Dedifferentiated amniotic fluid mesenchymal stem cell (primary cell): Measurements from ENCODE around the gene LINGO4.

Experiments
- DNase-seq: peaks from one replicate; pipeline ENCODE4 v3.0.0-alpha.2; 2016; ENCODE audit errors: extremely low spot score

LINGO4 gene, protein sequence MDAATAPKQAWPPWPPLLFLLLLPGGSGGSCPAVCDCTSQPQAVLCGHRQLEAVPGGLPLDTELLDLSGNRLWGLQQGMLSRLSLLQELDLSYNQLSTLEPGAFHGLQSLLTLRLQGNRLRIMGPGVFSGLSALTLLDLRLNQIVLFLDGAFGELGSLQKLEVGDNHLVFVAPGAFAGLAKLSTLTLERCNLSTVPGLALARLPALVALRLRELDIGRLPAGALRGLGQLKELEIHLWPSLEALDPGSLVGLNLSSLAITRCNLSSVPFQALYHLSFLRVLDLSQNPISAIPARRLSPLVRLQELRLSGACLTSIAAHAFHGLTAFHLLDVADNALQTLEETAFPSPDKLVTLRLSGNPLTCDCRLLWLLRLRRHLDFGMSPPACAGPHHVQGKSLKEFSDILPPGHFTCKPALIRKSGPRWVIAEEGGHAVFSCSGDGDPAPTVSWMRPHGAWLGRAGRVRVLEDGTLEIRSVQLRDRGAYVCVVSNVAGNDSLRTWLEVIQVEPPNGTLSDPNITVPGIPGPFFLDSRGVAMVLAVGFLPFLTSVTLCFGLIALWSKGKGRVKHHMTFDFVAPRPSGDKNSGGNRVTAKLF

DNA sequence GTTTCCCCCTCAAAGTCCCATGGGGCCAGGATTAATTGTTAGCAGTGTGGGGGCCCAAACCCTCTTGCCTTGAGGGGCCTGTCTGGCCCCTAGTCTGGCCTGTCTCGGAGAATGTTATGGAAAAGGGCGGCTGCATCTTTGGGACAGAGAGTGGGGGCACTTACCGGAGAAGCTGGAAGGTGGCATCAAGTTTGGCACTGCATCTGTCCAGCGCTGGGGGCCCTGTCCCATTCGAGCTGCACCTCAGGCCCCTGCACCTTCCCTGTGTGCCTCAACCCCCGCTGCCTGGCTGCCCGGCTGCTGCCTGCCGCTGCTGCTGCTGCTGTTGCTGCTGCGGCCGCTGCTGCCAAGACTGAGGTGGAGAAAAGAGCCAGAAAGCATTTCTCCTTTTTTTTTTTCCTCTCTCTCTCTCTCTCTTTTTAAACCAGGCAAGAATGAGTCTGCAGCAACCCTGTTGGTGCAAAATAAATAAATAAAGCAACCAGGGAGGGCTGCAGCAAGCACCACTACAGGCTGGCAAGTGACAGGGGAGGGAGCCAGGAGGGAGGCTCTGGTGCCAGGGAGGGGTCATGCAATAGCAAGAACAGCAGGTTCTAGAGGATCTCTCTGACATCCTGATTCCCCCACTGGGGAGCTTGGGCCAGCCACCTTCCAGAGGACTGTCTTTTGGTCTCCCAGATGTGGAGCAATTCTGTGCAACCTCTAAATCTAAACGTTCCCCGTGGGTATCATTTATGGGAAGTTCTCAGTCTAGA, at the start of gene LINGO4:
Gene LINGO4, minus strand, starts transcription at position 354 of the 755 bp plus-strand sequence. CDS start 2,715 bp downstream, outside the sequence.
- no peak for DNase-seq

DNA sequence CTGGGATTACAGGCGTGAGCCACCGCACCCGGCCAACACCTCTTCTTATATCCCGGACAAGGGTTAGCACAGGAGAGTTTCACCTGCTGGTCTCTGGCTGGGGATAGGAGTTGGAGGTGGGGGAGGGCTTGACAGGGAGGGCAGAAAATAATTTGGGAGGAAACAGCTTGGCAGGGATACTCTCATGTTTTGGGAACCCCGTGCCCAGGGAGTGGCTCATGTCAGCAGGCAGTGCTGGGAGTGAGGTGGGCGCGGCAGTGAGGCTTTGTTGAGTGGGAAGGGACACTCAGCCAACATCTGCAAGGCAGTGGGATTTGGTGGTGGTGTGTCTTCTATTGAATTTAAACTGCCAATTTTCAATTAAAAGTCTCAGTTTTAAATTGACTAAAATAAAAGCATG, 49.4 kb upstream of the LINGO4 start:
- DNase-seq: no peak

DNA sequence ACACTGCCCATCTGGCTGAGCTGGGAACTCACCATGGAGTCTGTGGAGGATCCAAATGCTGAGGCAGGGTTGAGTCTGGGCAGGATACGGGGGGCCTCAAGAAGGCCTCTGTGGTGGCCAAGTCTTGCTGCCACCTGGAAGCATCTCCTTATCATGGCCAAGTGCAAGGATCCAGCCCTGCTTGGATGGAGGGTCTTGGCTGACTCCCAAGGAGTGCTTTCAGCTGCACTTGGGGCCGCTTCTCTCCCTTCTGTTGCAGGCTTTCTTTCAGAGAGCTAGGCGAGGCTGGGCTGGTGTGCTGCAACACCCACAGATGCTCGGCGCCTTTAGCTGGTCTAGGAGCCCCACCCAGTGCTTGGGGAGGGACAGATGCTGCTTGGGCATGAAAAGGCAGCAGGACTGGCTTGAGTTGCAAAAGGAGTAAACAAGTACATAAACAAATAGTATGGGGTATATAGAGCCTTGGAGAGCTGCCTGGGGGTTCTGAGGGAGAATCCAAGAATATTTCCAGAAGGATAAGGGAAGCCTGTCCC, 48.3 kb upstream of the LINGO4 start, which contains the start of gene THEM5:
Gene THEM5, minus strand, starts transcription at position 302 of the 533 bp plus-strand sequence. Its CDS starts 147 bp downstream, at position 155.
- DNase-seq: no peak

DNA sequence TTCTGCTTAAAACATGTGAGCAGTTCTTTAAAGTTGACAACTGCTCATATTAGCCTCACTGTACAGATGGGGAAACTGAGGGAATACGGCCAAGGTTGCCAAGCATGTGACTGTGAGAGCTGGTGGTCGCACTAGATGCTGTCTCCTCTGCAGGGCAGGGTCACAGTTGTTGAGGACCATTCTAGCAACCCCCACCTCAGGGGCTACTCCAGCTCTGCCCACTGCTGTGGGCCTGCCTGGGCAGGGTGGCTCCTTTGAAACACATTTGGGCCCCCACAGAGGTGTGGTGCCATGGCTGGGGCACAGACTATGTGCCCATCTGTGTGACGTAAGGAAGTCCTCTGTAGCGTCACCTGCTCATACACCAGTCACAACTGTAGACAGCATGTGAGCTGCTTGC, 47.5 kb upstream of the LINGO4 start:
- DNase-seq: no peak

DNA sequence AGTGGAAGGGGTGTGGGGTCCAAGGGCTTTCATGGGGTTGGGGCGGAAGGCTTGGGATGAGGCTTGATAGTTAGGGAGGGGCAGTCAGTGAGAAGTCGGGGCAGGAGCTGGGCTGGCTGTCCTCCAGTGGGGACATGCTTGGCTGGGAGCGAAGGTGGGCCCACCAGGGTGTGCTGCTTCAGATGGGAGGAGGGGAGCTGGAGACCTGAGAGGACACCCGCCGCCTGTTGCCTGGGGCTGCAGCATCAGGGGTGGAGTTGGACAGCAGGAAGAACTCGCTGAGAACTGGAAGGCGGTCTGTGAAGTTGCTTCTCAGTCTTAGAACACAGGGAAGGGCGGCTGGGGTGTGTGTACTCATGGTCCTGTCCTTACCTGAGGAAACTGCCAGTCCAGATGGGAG, 46.7 kb upstream of the LINGO4 start:
- no peak for DNase-seq

DNA sequence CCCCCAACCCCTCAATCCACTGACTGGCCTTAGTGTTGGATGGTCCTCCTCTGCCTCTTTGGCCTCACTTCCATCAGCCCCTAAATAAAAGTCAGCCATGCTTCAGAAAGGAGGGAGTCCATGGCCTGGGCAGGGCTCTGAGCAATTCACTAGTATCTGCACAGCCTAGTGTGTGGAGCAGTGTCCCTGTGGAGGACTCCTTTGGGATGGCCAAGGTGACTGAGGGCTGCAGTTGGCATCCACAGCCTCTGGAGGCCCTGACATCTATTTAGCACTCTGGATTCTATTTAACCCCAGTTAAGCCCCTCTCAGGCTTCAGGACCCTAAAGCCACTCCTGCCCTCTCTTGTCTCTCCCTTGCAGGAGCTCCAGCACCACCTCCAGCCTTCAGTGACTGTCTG, 44.7 kb upstream of the LINGO4 start:
- no peak for DNase-seq

DNA sequence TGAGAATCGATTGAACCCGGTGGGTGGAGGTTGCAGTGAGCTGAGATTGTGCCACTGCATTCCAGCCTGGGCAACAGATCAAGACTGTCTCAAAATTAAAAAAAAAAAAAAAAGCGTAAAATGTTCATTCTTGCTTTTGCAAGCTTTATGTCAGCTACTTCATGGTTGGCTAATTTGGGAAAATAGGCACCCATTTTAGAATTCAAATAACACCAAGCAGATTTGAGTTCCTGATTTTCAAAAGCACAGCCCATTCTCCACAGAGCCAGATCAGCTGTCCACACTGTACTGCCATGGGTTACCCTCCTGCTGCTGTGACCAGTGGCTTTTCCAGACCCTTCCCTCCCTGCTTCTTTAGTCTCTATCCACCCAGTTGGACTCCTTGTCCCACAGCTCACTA, 43.9 kb upstream of the LINGO4 start:
- DNase-seq: no peak

DNA sequence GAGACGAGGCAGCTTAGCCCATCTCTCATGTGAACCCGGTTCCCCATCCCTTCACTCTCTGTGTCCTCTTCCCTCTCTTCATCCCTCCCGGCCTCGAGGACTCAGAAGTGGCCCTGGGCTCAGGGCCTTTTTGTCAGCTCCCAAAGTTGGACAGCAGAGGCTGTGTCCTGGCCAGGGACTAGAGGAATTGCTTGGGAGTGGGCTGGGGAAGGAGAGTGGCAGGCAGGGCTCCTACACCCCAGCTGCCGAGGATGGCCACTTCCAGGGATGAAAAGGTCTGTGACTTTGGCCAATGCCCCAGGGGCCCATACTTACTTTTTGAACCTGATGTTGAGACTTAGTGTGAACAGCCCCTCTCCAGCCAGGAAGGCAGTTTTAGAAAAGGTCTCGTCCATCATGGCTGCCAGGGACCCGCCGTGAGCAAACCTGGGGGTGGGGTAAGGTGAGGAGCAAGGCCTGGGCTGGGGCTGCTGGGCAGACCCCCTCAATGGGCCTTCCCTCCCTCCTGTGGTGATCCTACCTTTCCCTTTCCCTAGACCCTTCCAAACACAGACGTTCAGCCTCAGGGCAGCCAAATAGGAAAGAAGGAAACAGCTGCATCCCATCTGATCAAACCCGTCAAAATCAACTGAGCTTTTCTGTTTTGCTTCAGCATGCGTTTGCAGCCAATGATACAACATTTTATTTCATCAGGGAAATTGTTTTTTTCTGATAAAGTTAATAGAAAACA, 42.8 kb upstream of the LINGO4 start:
- DNase-seq: no peak

DNA sequence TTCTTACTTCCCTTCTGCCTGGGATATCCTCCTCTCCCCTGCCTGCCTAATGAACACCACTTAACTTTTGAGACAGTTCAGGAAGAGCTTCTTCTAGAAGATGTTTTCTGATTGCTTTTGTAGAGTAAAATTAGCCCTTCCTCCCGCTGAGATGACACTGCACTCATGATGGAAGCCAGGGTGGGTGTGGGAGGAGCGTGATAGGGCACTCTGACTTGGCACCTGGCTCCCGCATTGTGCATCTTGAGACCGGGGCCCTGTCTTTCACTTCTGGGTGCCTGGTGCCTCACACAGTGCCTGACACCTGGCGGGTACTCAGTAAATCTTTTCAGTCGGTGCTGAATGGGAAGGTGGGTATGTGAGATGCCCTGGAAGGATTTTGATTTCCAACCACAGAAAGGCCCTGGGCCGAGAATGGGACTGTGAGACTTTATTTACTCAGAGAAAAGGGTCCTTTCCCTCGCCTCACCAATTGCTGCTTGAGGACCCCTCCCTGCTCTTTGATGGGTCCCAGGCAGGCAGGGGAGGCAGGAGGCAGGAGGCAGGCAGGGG, 41.5 kb upstream of the LINGO4 start:
- no peak for DNase-seq

DNA sequence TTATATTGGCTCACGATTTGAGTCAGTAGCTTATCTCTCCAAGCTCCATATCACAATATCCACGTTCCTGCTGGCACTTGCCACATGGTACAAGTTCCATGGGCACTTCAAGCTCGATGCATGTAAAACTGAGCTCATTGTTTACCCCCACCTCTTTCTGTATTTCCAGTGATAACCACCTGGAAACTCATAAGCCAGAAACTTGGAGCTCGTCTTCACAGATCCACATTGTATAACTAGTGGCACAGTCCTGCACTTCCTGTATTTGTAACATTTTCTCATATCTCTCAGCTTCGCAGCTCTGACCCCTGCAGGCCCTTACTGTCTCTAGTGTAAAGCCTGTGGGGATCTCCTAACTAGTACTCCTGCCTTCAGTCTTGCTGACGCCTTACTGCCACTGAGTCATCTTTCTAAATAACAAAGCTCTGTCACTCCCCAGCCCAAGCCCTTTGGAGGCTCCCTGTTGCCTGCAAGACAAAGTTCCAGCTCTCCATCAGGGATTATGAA, 40.9 kb upstream of the LINGO4 start:
- no peak for DNase-seq

DNA sequence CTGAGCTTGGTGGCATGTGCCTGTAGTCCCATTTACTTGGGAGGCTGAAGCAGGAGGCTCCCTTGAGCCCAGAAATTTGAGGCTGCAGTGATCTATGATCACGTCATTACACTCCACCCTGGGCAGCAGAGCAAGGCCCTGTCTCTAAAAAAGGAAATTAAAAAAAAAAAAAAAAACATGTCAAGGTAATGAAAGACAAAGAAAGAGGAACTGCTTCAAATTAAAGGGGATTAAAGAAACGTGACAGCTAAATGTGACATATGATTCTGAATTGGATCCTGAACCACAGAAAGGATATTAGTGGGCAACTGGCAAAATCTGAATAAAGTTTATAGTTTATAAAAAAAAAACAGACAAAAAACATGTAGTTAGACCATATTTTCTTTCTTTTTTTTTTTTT, 38.2 kb upstream of the LINGO4 start:
- no peak for DNase-seq

DNA sequence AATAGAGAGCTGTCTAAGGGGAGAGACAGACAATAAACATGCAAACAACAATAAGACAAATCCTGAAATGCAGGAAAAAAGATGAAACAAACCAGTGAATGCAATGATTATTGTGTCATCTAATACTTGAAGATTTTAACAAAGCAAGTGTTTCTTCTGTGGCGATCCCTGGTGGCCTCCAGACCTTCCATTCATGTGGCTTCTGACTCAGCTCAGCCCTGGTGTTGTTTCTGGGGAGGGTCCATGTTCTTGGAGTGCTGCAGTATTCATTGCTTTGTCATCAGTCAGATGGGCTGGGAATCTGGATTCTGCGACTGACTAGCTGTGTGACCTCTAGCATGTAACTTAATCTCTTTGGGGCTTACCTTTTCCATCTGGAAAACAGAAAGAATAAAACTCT, 35.9 kb upstream of the LINGO4 start:
- DNase-seq: no peak

DNA sequence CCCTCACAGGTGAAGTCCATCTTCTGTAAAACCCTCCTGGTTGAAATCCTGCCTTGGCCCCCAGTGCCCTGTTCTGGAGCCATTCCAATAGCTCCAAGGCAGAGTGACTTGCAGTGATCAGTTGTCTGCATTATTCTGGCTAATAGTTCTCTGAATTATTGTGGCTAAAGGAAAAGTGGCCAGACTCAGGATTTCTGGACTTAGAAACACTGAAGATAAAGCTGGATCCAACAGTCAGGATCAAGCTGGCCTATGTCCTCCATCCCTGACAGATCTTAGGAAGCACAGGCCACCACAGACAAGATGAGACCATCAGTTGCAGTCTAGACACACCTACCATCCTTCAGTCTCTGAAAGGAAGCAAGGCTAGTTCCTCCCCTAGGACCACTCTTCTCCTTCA, 35.2 kb upstream of the LINGO4 start:
- no peak for DNase-seq

DNA sequence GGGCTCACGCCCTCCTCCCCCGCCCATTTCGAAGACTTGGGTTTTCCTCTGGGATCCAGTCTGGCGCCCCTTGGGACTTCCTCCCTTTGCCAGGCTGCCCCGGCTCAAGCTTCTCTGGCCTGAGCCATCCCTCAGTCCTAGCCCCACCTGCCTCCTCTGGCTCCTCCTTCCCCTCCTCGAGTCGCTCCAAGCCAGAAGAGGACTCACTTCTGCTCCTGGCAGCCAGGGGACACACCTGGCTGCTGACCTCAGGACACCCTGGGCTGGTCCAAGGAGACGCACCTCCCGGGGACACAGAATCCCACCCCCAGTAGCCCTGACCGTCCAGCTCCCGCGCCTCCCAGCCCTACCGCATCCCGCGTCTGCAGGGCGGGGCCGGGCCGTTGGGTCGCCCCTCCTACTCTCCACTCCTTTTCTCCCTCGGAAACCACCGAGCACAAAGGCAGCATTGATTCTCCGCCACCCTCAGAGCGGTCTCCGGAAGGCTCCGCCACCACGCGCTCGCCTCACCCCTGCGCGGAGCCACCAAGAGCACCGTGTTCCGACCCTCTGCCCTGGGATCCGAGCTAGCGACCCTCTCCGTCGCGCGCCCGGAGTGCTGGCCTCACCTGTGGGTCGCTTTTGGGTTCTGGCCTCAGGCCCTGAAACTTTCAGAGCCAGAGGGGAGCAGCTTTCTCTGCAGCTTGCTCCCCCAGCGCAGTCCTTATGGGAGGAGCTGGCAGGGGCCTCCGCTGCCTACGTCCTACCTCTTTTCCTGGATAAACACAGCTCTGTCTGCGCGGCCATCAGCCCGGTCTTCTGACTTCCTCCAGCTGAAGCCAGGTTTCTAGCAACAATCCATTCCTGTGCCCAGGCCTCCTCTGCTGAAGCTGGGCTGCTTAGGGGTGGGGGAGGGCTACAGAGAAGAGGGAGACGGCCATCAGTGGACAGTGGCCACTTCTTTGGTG, 34.5 kb upstream of the LINGO4 start, which contains the start of gene C2CD4D:
Gene C2CD4D, minus strand, starts transcription at position 364 of the 947 bp plus-strand sequence. CDS start 831 bp downstream, outside the sequence.
- no peak for DNase-seq

DNA sequence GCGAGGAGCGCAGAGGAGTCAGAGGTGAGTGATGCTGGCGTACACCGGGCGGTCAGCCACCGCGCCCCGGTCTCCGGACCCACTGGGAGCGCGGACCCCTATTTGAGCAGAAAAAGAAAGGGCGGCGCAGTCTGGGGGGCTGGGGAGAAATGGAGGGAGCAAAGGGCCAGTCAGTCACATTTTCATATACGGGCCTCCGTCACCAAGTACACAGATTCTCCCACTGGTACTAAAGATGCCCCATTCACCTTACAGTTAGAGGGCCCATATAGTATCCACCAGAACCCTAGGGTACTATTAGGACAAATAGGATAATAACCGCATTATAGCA, 33.8 kb upstream of the LINGO4 start:
- no peak for DNase-seq

DNA sequence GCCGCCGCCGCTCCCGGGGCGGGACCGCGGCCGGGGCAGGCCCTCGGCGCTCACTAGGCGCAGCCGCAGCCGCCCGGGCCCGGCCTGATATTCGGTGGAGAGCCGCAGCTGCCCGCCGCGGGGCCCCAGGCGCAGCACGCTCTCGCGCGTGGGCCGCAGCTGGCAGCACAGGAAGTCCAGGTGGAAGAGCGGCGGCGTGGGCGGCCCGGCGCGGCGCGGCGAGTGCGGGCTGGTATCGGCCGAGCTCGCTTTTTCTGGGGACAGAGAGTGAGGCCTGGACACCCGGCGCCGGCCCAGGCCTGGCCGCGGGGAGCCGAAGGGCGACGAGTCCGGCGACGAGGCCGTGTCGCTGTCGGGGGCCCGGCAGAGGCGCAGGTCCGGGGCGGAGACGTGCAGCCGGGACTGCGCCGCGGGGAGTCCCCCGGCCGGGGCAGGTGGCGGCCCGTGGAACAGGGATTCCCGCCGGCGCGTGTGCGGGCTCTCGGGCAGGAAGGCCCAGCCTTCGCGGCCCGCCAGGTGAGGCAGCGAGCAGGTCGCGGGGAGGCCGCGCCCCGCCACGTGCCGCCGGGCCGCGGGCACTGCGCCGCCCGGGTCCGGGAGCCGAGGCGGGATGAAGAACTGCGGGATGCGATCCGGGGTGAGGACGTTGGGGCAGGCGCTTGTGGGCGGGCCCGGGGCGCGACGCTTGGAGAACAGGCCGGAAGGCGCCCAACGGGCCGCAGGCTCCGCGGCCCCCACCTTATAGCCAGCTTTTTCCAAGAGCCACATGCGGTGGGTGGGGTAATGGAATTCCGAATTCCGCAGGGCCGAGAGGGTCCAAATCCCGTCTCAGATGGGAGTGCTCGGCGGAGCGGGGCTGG, 33.2 kb upstream of the LINGO4 start:
- DNase-seq: no peak

DNA sequence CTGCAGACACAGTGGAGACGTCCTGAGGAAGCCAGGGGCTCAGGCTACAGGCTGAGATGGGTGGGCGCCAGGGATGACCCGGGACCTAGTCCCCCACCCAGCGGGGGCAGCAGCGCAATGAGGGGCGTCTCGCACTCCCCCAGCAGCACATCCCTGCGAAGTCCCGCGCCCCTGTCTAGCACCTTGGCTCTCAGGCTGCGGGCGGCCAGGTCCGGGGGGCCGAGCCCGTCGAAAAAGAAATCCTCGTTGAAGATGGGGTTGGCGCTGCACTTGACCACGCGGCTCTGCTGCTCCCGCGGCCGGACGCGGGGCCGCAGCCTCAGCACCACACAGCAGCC, 32.6 kb upstream of the LINGO4 start:
- DNase-seq: no peak

DNA sequence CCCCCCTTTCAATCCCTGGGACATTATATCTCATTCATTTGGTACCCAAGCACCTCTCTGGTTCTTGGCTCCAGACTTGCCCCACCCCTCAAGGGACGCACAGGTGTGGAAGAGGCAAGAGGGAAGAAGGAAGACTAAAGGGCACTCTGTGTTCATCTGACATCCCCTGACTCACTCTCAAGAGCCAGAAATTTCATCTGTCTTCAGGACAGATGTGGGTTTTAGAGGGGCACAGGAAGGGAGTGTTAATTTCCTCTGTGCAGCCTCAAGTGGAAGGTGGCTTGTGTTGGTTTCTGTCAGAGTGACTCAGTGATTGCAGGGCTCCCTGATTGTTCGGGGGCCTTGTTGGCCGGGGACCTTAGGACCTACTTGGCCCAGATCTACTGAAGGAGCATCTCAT, 32.0 kb upstream of the LINGO4 start:
- no peak for DNase-seq

DNA sequence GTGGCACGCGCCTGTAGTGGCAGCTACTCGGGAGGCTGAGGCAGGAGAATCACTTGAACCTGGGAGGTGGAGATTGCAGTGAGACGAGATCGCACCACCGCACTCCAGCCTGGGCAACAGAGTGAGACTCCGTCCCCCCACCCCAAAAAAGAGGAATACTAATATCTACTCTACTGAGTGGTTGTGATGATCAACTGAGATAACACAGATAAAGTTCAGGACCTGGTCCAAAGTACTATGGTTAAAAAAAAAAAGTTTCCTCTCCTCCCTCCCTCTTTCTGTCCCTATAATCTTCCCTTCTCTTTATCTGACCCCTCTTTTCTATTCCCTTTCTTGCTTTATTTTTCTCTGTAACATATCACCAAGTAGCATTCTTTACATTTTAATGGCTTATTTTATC, 30.4 kb upstream of the LINGO4 start:
- DNase-seq: no peak
